IMR-90 (cell line): ENCODE data around the gene GPATCH2. TPM values are rescaled to one million over a fixed set of nuclear protein-coding genes. Genes with fewer than 3 reads are reported as not detected.

Source experiments
- ATAC-seq: fragments of 200-7000 bp; cut with Tn5 transposase; 2 replicates; pipeline ENCODE4 v1.9.1; 2020; ENCODE audit warnings: low read depth, mild to moderate bottlenecking, moderate library complexity
- BruUV-seq: library from RNA; stranded (reverse); fragments of 400-500 nt; replicated peaks from 2 replicates; lab custom pipeline; 2021; lab: Mats Ljungman, UMichigan
- CTCF ChIA-PET: fragments of 300-600 bp; formaldehyde crosslinking; extraction: SDS; loops from one replicate; lab custom pipeline; 2021; ENCODE audit warnings: antibody characterized with exemption; lab: Yijun Ruan, JAX
- POLR2A ChIA-PET: fragments of 300-600 bp; sonication (Branson Sonifier 250); formaldehyde crosslinking; loops from one replicate; lab custom pipeline; 2022; ENCODE audit warnings: antibody characterized with exemption; ENCODE audit not compliant: unreplicated experiment; lab: Charles Lee
- DNase-seq: peaks from one replicate; pipeline ENCODE4 v3.0.0; 2013
- H2AFZ ChIP-seq: replicated peaks from 2 replicates; pipeline ENCODE3; 2013; ENCODE audit warnings: low read length, mild to moderate bottlenecking; ENCODE audit not compliant: poor library complexity
- H2AK5ac ChIP-seq: 2 replicates; pipeline ENCODE4 v1.6.1; 2013; ENCODE audit warnings: low read depth, low read length, inconsistent platforms
- H2AK9ac ChIP-seq: replicated peaks from 2 replicates; pipeline ENCODE3; 2013; ENCODE audit warnings: mild to moderate bottlenecking, low read depth, low read length, moderate library complexity; ENCODE audit not compliant: poor library complexity
- H2BK120ac ChIP-seq: 2 replicates; pipeline ENCODE4 v1.6.1; 2013; ENCODE audit warnings: low read depth, low read length, inconsistent platforms
- H2BK15ac ChIP-seq: 3 replicates; pipeline ENCODE4 v1.6.1; 2013; ENCODE audit warnings: low read depth, low read length, inconsistent platforms
- H2BK20ac ChIP-seq: 2 replicates; pipeline ENCODE4 v1.6.1; 2013; ENCODE audit warnings: low read depth, mild to moderate bottlenecking, inconsistent platforms, low read length, moderate library complexity
- H2BK5ac ChIP-seq: 2 replicates; pipeline ENCODE4 v1.6.1; 2013; ENCODE audit warnings: mild to moderate bottlenecking, low read depth, low read length, inconsistent platforms; ENCODE audit not compliant: poor library complexity, severe bottlenecking
- H3K14ac ChIP-seq: replicated peaks from 2 replicates; pipeline ENCODE4 v1.6.1; 2013; ENCODE audit warnings: low read depth, low read length, inconsistent platforms
- H3K18ac ChIP-seq: 2 replicates; pipeline ENCODE4 v1.6.1; 2013; ENCODE audit warnings: low read depth, low read length, control low read depth
- H3K23ac ChIP-seq: 2 replicates; pipeline ENCODE4 v1.6.1; 2013; ENCODE audit warnings: low read depth, low read length, inconsistent platforms
- H3K27ac ChIP-seq: 2 replicates; pipeline ENCODE4 v1.5.1; 2013; ENCODE audit warnings: mild to moderate bottlenecking, control low read depth, low read length; ENCODE audit not compliant: insufficient read depth
- H3K27me3 ChIP-seq: 2 replicates; pipeline ENCODE4 v1.6.1; 2013; ENCODE audit warnings: low read length; ENCODE audit not compliant: control insufficient read depth, insufficient read depth
- H3K36me3 ChIP-seq: 2 replicates; pipeline ENCODE4 v1.6.1; 2013; ENCODE audit warnings: low read length, mixed read lengths; ENCODE audit not compliant: control insufficient read depth, insufficient read depth
- H3K4ac ChIP-seq: 2 replicates; pipeline ENCODE4 v1.6.1; 2013; ENCODE audit warnings: low read depth, low read length, inconsistent platforms
- H3K4me1 ChIP-seq: 2 replicates; pipeline ENCODE4 v1.6.1; 2013; ENCODE audit warnings: low read length, mixed read lengths; ENCODE audit not compliant: control insufficient read depth, insufficient read depth
- H3K4me2 ChIP-seq: 2 replicates; pipeline ENCODE4 v1.6.1; 2013; ENCODE audit warnings: low read depth, mild to moderate bottlenecking, control low read depth, low read length, moderate library complexity
- H3K4me3 ChIP-seq: 2 replicates; pipeline ENCODE4 v1.5.1; 2013; ENCODE audit warnings: low read depth, mild to moderate bottlenecking, control low read depth, low read length, moderate library complexity; ENCODE audit not compliant: insufficient read depth
- H3K56ac ChIP-seq: 2 replicates; pipeline ENCODE4 v1.6.1; 2013; ENCODE audit warnings: low read length, inconsistent platforms; ENCODE audit not compliant: insufficient read depth; ENCODE audit errors: extremely low read depth
- H3K79me1 ChIP-seq, 2 experiments: 2 replicates each; pipeline ENCODE4 v1.6.1; 2013; ENCODE audit warnings: low read length in 2 of 2, inconsistent platforms in 1 of 2, low read depth in 1 of 2
- H3K9ac ChIP-seq: 2 replicates; pipeline ENCODE4 v1.6.1; 2013; ENCODE audit warnings: low read depth, low read length, control low read depth
- H3K9me1 ChIP-seq: 2 replicates; pipeline ENCODE4 v1.6.1; 2013; ENCODE audit warnings: low read length, inconsistent platforms; ENCODE audit not compliant: insufficient read depth
- H3K9me3 ChIP-seq: 2 replicates; pipeline ENCODE4 v1.6.1; 2013; ENCODE audit warnings: low read length; ENCODE audit not compliant: control insufficient read depth, insufficient read depth
- H4K20me1 ChIP-seq: 2 replicates; pipeline ENCODE4 v1.6.1; 2013; ENCODE audit warnings: low read length, inconsistent platforms; ENCODE audit not compliant: insufficient read depth
- H4K5ac ChIP-seq: 2 replicates; pipeline ENCODE4 v1.6.1; 2013; ENCODE audit warnings: mild to moderate bottlenecking, low read depth, low read length, control low read depth
- H4K8ac ChIP-seq, 2 experiments: 2 replicates each; pipeline ENCODE4 v1.6.1; 2013; ENCODE audit warnings: low read depth in 2 of 2, low read length in 2 of 2, control low read depth in 1 of 2, inconsistent platforms in 1 of 2
- H4K91ac ChIP-seq: 2 replicates; pipeline ENCODE4 v1.6.1; 2013; ENCODE audit warnings: low read depth, low read length, inconsistent platforms; ENCODE audit not compliant: insufficient read depth
- MAZ ChIP-seq: IDR thresholded peaks from 2 replicates; pipeline ENCODE4 v1.6.1; 2012; ENCODE audit warnings: low read depth, mild to moderate bottlenecking, low read length, improper control_type of control experiment, moderate library complexity, borderline replicate concordance
- POLR2A ChIP-seq: IDR thresholded peaks from 2 replicates; pipeline ENCODE4 v1.6.1; 2012; ENCODE audit warnings: mild to moderate bottlenecking, low read depth, low read length
- WGBS, 2 experiments: methylation state at CpG; one replicate each; pipeline versions ENCODE4 v1.1.5 to v1.1.7; 2013; ENCODE audit warnings: missing lambda C conversion rate in 2 of 2; ENCODE audit not compliant: insufficient read length in 1 of 2; ENCODE audit errors: extremely low coverage in 2 of 2; 5-methylcytosine and 5-hydroxymethylcytosine counted together
- dilution Hi-C: fragments of 300-500 bp; cut with HindIII; formaldehyde crosslinking; loops from one replicate; pipeline ENCODE4 v1.14.3; 2018; ENCODE audit warnings: low sequenced_read_pairs; ENCODE audit not compliant: unreplicated experiment
- in situ Hi-C: fragments of 300-500 bp; cut with MboI; formaldehyde crosslinking; loops from 3 replicates; pipeline ENCODE4 v1.14.3; 2019; ENCODE audit warnings: low sequenced_read_pairs, inconsistent platforms, mixed read lengths
- intact Hi-C: fragments of 100-400 bp; cut with micrococcal nuclease; formaldehyde crosslinking; loops from 2 replicates; pipeline ENCODE4 v1.10.0; 2022
- polyA plus RNA-seq, 3 experiments: library from polyadenylated mRNA; depleted of rRNA; stranded (reverse); fragments of >200 nt; gene quantifications; 2 replicates each; pipeline ENCODE4 v1.2.3, GENCODE V29; 2012; ENCODE audit warnings: low replicate concordance in 1 of 3
- total RNA-seq: library from RNA; depleted of rRNA; stranded (reverse); fragments of >200 nt; gene quantifications from 2 replicates; pipeline ENCODE4 v1.2.3, GENCODE V29; 2012
- TF ChIP-seq, protein P1 (sequence below): conservative IDR thresholded peaks from 2 replicates; pipeline ENCODE4 v1.5.1; 2012; ENCODE audit warnings: mild to moderate bottlenecking, low read depth, low read length, improper control_type of control experiment

The GPATCH2 gene
- total and polyA plus RNA-seq, 2 of the 4 experiments (the other 2 are of a cell fraction): 4.7 to 11.8 TPM

- H3K4me3 ChIP-seq: no peak overlapping the region
- H2AK5ac ChIP-seq: no peak overlapping the region
- TF ChIP-seq, protein P1, sequence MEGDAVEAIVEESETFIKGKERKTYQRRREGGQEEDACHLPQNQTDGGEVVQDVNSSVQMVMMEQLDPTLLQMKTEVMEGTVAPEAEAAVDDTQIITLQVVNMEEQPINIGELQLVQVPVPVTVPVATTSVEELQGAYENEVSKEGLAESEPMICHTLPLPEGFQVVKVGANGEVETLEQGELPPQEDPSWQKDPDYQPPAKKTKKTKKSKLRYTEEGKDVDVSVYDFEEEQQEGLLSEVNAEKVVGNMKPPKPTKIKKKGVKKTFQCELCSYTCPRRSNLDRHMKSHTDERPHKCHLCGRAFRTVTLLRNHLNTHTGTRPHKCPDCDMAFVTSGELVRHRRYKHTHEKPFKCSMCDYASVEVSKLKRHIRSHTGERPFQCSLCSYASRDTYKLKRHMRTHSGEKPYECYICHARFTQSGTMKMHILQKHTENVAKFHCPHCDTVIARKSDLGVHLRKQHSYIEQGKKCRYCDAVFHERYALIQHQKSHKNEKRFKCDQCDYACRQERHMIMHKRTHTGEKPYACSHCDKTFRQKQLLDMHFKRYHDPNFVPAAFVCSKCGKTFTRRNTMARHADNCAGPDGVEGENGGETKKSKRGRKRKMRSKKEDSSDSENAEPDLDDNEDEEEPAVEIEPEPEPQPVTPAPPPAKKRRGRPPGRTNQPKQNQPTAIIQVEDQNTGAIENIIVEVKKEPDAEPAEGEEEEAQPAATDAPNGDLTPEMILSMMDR: no peak
- no peak for TF ChIP-seq MAZ
- no peak for TF ChIP-seq POLR2A
- H3K4ac ChIP-seq: no peak overlapping the region
- no peak overlapping the region for H3K4me2 ChIP-seq
- 36% methylated on average over 2 of the region's 2 CpGs; no CpG with 5 or more reads in 1 of the 2 experiments for WGBS, 2 experiments
- in situ Hi-C loops: no loop called here
- POLR2A ChIA-PET: no interaction called here
- H3K14ac ChIP-seq: no peak overlapping the region
- no peaks in the 10 kb centered on the region for H3K9me3 ChIP-seq
- H2BK15ac ChIP-seq: no peak overlapping the region
- CTCF ChIA-PET: no interaction called here
- H3K79me1 ChIP-seq: peaks cover 4 to 6% of the 10 kb centered on the region in 2 experiments; a peak in 3 of 4 replicates
- no peak overlapping the region for H2AK9ac ChIP-seq
- no peak overlapping the region; the same call in 1 of the 2 replicates for H4K5ac ChIP-seq
- no peak overlapping the region for H4K91ac ChIP-seq
- no peak overlapping the region for H3K27ac ChIP-seq
- DNase-seq (no peak), ATAC-seq (no peak)
- H3K4me1 ChIP-seq: no peaks in the 10 kb centered on the region
- intact Hi-C loops: no loop called here
- no peak overlapping the region for H2BK20ac ChIP-seq
- H3K18ac ChIP-seq: no peak overlapping the region
- no peak overlapping the region for H3K56ac ChIP-seq
- H2BK5ac ChIP-seq: no peak overlapping the region
- dilution Hi-C loops: no loop called here
- H2BK120ac ChIP-seq: no peak overlapping the region
- H3K9me1 ChIP-seq: no peaks in the 10 kb centered on the region
- H3K36me3 ChIP-seq: no peaks in the 10 kb centered on the region
- H2AFZ ChIP-seq: no peak overlapping the region
- H4K8ac ChIP-seq: no peak overlapping the region
- BruUV-seq: no TSS peak
- no peaks in the 10 kb centered on the region for H3K27me3 ChIP-seq
- H4K20me1 ChIP-seq: no peaks in the 10 kb centered on the region
- H3K9ac ChIP-seq: no peak overlapping the region
- no peak overlapping the region for H3K23ac ChIP-seq
Measured at GRCh38 chr1:217599154-217599553, 31.7 kb downstream of the GPATCH2 start.
